PFSK-1 (cell line): Measurements from ENCODE around the gene TMEM117.

Experiments
- FOXP2 ChIP-seq: optimal IDR thresholded peaks from 2 replicates; pipeline ENCODE3; 2011; ENCODE audit warnings: borderline replicate concordance, control low read depth, inconsistent platforms; ENCODE audit not compliant: insufficient read depth; ENCODE audit errors: extremely low read length, extremely low read depth
- POLR2AphosphoS5 ChIP-seq: IDR thresholded peaks from 2 replicates; pipeline ENCODE4 v1.6.1; 2012; ENCODE audit warnings: low read depth, mild to moderate bottlenecking, control low read depth, low read length, moderate library complexity
- SIN3A ChIP-seq: IDR thresholded peaks from 2 replicates; pipeline ENCODE4 v1.6.1; 2012; ENCODE audit warnings: mild to moderate bottlenecking, low read length, moderate library complexity, borderline replicate concordance; ENCODE audit not compliant: insufficient read depth
- TAF1 ChIP-seq: IDR thresholded peaks from 2 replicates; pipeline ENCODE4 v1.6.1; 2012; ENCODE audit warnings: low read length, control low read depth, borderline replicate concordance; ENCODE audit not compliant: insufficient read depth
- TF ChIP-seq, protein P1 (sequence below), 2 experiments: IDR thresholded peaks; 2 replicates each; pipeline versions ENCODE4 v1.6.1 to v1.8.0; 2011 to 2012; ENCODE audit warnings: low read depth in 2 of 2, low read length in 2 of 2, control low read depth in 1 of 2, inconsistent platforms in 1 of 2, mild to moderate bottlenecking in 1 of 2, moderate library complexity in 1 of 2; ENCODE audit not compliant: insufficient read depth in 1 of 2

DNA sequence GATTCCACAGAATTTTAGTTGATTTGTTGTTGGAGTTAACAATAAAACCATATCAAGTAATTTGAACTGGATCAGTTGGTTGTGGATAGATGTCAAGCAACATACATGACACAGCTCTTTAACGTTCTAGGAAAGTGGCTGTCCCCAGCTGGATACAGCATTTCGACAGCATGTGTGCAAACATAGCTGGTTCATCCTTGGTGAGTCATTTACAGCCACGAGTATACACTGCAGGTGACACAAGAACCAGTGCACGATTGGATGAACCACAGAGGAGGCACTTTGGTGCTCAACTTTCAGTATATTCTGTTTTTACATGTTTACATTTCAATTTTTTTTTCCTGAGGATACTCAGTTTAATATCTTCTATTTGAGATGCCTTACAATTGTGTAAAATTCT, 242.4 kb downstream of the TMEM117 start:
- TF ChIP-seq POLR2AphosphoS5 (no peak), TAF1 (no peak), SIN3A (no peak), FOXP2 (no peak)
- TF ChIP-seq, protein P1, sequence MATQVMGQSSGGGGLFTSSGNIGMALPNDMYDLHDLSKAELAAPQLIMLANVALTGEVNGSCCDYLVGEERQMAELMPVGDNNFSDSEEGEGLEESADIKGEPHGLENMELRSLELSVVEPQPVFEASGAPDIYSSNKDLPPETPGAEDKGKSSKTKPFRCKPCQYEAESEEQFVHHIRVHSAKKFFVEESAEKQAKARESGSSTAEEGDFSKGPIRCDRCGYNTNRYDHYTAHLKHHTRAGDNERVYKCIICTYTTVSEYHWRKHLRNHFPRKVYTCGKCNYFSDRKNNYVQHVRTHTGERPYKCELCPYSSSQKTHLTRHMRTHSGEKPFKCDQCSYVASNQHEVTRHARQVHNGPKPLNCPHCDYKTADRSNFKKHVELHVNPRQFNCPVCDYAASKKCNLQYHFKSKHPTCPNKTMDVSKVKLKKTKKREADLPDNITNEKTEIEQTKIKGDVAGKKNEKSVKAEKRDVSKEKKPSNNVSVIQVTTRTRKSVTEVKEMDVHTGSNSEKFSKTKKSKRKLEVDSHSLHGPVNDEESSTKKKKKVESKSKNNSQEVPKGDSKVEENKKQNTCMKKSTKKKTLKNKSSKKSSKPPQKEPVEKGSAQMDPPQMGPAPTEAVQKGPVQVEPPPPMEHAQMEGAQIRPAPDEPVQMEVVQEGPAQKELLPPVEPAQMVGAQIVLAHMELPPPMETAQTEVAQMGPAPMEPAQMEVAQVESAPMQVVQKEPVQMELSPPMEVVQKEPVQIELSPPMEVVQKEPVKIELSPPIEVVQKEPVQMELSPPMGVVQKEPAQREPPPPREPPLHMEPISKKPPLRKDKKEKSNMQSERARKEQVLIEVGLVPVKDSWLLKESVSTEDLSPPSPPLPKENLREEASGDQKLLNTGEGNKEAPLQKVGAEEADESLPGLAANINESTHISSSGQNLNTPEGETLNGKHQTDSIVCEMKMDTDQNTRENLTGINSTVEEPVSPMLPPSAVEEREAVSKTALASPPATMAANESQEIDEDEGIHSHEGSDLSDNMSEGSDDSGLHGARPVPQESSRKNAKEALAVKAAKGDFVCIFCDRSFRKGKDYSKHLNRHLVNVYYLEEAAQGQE (IDR thresholded peaks at IDR 0.05; ENCODE audit: insufficient read depth in 1 of 2, low read depth in 2 of 2, low read length in 2 of 2), result no peak
